ENCODE measurements around the gene FAM3A. TPM values are rescaled to one million over a fixed set of nuclear protein-coding genes. Genes with fewer than 3 reads are reported as not detected.

FAM3A gene
- total RNA-seq, 1 experiment from 2014 or later = 35.8 TPM

DNA sequence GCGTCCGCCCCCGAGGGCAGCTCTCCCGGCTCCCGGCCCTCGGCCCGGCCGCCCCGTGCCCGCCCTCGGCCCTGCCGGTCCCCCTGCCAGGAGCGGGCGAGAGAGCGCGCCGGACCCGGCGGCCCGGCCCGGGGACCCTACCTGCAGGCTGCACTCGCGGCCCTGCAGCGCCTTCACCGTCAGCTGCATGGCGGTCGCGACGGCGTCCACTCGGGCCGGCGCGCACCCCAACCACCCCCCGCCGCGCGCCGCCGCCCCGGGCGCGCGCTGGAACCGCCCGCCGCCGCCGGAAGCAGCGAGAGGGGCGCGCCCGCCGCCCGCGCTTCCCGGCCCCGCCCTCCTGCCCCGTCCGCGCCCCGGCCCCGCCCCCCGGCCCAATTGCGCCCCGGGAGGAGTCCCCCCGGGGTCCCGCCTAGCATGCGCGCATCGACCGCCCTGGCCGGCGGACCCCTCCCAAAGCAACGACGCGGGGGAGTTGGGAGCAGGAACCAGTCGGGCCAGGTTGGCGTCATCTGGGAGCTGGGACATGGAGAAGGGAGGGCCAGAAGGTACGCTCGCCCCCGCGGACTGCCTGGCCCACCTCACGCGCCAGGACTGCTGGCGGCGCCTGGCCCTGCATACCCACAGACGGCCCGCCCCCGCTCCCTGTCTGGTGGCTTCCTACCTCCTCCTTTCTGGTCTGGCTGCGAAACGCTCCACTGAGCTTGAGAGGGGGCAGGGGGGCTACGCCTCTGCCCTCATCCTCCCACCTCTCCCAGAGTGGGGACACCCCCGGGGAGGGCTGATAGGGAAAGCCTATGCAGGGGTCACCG, 29.4 kb downstream of the FAM3A start, which contains the start of gene UBL4A:
UBL4A (minus strand) TSS at position 220 of the 812 bp plus-strand sequence; CDS start at position 189, 31 bp downstream.
- H3K27me3 ChIP-seq (replicated peaks; ENCODE audit: insufficient read depth, low read depth, low read length, poor library complexity) = no peaks in the 10 kb centered on the region
- peaks cover 5% of the 10 kb centered on the region for H3K4me1 ChIP-seq (ENCODE audit: insufficient read depth, low read length, poor library complexity, severe bottlenecking)
- no TSS peak for BruUV-seq (replicated peaks)
- H3K4me3 ChIP-seq (ENCODE audit: low read depth, low read length, poor library complexity, severe bottlenecking) = peak within 1 kb of the TSS; percentile 58
- TF ChIP-seq EZH2 (IDR thresholded peaks at IDR 0.05; ENCODE audit: borderline replicate concordance, low read depth, low read length, poor library complexity, severe bottlenecking) = no peak
- TF ChIP-seq, protein P1, sequence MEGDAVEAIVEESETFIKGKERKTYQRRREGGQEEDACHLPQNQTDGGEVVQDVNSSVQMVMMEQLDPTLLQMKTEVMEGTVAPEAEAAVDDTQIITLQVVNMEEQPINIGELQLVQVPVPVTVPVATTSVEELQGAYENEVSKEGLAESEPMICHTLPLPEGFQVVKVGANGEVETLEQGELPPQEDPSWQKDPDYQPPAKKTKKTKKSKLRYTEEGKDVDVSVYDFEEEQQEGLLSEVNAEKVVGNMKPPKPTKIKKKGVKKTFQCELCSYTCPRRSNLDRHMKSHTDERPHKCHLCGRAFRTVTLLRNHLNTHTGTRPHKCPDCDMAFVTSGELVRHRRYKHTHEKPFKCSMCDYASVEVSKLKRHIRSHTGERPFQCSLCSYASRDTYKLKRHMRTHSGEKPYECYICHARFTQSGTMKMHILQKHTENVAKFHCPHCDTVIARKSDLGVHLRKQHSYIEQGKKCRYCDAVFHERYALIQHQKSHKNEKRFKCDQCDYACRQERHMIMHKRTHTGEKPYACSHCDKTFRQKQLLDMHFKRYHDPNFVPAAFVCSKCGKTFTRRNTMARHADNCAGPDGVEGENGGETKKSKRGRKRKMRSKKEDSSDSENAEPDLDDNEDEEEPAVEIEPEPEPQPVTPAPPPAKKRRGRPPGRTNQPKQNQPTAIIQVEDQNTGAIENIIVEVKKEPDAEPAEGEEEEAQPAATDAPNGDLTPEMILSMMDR (conservative IDR thresholded peaks at IDR 0.05; ENCODE audit: low read depth, low read length) = no peak
- H3K9me3 ChIP-seq (ENCODE audit: low read depth, low read length, poor library complexity, severe bottlenecking) = no peaks in the 10 kb centered on the region
- H3K36me3 ChIP-seq (ENCODE audit: insufficient read depth, low read length, poor library complexity, severe bottlenecking) = peaks cover 11% of the 10 kb centered on the region
- peak within 1 kb of the TSS; percentile 72 for H3K27ac ChIP-seq (ENCODE audit: low read depth, low read length, poor library complexity, severe bottlenecking)
- intact Hi-C loops (cut with micrococcal nuclease; ENCODE audit: unreplicated experiment) = no loop called here
- DNase-seq (ENCODE audit: low spot score) = peak; percentile 49
- ChIA-PET POLR2A (ENCODE audit: low non-redundant PET) (no interaction called here), CTCF (no interaction called here)

DNA sequence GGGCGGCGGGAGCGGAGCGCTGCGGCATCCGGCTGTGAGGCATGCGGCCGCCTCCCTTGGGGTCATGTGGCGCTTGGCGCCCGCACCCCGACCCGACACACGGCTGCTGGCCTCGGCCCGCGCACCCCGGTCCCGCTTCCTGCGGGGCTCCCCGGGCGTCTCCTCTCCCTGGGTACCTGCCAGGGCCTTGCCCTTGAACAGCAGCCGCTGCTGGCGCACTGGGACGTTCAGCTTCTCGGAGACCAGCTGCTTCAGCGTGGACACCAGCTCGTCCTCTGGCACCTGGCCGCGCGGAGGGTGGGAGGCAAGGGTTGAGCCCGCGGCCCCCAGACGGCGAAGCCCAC, 30.0 kb downstream of the FAM3A start:
- ChIA-PET POLR2A (ENCODE audit: low non-redundant PET) (no interaction called here), CTCF (no interaction called here)
- Histone ChIP-seq H3K27me3 (replicated peaks; ENCODE audit: insufficient read depth, low read depth, low read length, poor library complexity) (no peaks in the 10 kb centered on the region), H3K36me3 (ENCODE audit: insufficient read depth, low read length, poor library complexity, severe bottlenecking) (peaks cover 11% of the 10 kb centered on the region), H3K4me3 (ENCODE audit: low read depth, low read length, poor library complexity, severe bottlenecking) (peak overlapping the region; percentile 58), H3K9me3 (ENCODE audit: low read depth, low read length, poor library complexity, severe bottlenecking) (no peaks in the 10 kb centered on the region), H3K27ac (ENCODE audit: low read depth, low read length, poor library complexity, severe bottlenecking) (peak overlapping the region; percentile 72), H3K4me1 (ENCODE audit: insufficient read depth, low read length, poor library complexity, severe bottlenecking) (peaks cover 5% of the 10 kb centered on the region)
- BruUV-seq (replicated peaks) = no TSS peak
- no peak for DNase-seq (ENCODE audit: low spot score)
- intact Hi-C loops (cut with micrococcal nuclease; ENCODE audit: unreplicated experiment) = no loop called here
- TF ChIP-seq EZH2 (IDR thresholded peaks at IDR 0.05; ENCODE audit: borderline replicate concordance, low read depth, low read length, poor library complexity, severe bottlenecking) = no peak
- TF ChIP-seq, protein P1 (conservative IDR thresholded peaks at IDR 0.05; ENCODE audit: low read depth, low read length) = no peak

DNA sequence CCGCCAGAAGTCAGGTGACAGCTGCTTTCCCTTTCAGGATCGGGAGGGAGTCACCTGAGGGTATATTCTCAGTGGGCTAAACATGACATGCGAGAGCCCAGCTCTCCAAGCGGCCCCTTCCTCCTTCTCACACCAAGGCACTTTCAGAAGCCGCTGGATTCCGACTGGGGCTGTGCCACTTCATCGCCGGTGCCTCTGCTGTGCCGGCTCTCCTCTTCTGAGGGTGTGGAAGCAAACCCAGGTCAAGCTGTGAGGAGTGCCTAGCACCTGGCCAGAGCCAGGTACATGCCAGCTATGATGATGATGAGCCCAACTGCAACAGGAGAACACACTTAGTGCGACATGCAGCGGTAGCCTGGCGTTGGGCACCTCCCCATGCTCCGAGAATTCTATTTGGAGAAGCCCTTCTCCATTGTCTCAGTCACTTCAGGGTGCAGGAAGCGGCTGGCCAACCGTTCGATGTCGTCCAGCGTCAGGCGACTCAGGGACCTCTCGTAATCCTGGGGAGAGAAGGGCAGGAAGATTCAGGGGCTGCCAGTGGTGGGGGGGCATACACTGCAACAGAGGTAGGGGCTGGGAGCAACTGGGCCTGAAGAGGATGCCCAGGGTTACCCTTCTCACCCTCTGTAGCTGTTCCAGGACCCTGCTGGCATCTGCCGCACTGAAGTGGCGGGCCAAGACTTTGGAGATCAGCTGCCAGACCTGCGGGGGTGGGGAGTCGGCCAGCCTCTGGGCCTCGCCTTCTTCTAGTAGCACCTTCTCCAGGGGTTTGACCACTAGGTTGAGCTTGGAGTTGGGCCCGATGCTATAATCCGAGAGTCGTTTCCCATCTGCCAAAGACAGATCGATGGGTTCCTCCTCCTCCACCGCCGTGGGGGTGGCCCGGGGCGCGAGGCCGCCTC, 30.6 kb downstream of the FAM3A start:
- no TSS peak for BruUV-seq (replicated peaks)
- Histone ChIP-seq H3K27me3 (replicated peaks; ENCODE audit: insufficient read depth, low read depth, low read length, poor library complexity) (no peaks in the 10 kb centered on the region), H3K36me3 (ENCODE audit: insufficient read depth, low read length, poor library complexity, severe bottlenecking) (peaks cover 11% of the 10 kb centered on the region), H3K4me1 (ENCODE audit: insufficient read depth, low read length, poor library complexity, severe bottlenecking) (peaks cover 5% of the 10 kb centered on the region), H3K4me3 (ENCODE audit: low read depth, low read length, poor library complexity, severe bottlenecking) (peak overlapping the region; percentile 58), H3K27ac (ENCODE audit: low read depth, low read length, poor library complexity, severe bottlenecking) (peak overlapping the region; percentile 72), H3K9me3 (ENCODE audit: low read depth, low read length, poor library complexity, severe bottlenecking) (no peaks in the 10 kb centered on the region)
- ChIA-PET CTCF (no interaction called here), POLR2A (ENCODE audit: low non-redundant PET) (no interaction called here)
- TF ChIP-seq, protein P1 (conservative IDR thresholded peaks at IDR 0.05; ENCODE audit: low read depth, low read length) = no peak
- no peak for TF ChIP-seq EZH2 (IDR thresholded peaks at IDR 0.05; ENCODE audit: borderline replicate concordance, low read depth, low read length, poor library complexity, severe bottlenecking)
- intact Hi-C loops (cut with micrococcal nuclease; ENCODE audit: unreplicated experiment) = no loop called here
- DNase-seq (ENCODE audit: low spot score) = no peak

Measured in A673 (cell line).